Keratinocyte (primary cell): ENCODE measurements around the gene PTPRN2. TPM values are rescaled to one million over a fixed set of nuclear protein-coding genes. Genes with fewer than 3 reads are reported as not detected.

Source experiments
- DNase-seq: peaks from one replicate; pipeline ENCODE4 v3.0.0-alpha.2; 2011; ENCODE audit warnings: low read depth, missing footprints, low spot score
- FAIRE-seq: peaks from 2 replicates; lab custom pipeline; 2011; peaks lifted over from hg19 to GRCh38; lab: Jason Lieb, UNC
- H2AFZ ChIP-seq: 2 replicates; pipeline ENCODE4 v1.6.0; 2012; ENCODE audit warnings: low read length, control low read depth, inconsistent platforms; ENCODE audit not compliant: control insufficient read depth
- H3K27ac ChIP-seq: 2 replicates; pipeline ENCODE4 v1.5.1; 2011; ENCODE audit warnings: low read length; ENCODE audit not compliant: control insufficient read depth, insufficient read depth
- H3K27me3 ChIP-seq: 3 replicates; pipeline ENCODE4 v1.6.0; 2011; ENCODE audit warnings: low read length; ENCODE audit not compliant: control insufficient read depth, insufficient read depth; ENCODE audit errors: extremely low read depth
- H3K36me3 ChIP-seq, 2 experiments: 2 replicates in 1 of 2; 3 replicates in 1 of 2; pipeline ENCODE4 v1.5.1; 2011; ENCODE audit warnings: low read length in 2 of 2, mild to moderate bottlenecking in 1 of 2; ENCODE audit not compliant: control insufficient read depth in 2 of 2, insufficient read depth in 2 of 2; ENCODE audit errors: extremely low read depth in 1 of 2
- H3K4me1 ChIP-seq: 3 replicates; pipeline ENCODE4 v1.5.1; 2011; ENCODE audit warnings: low read length; ENCODE audit not compliant: control insufficient read depth, insufficient read depth; ENCODE audit errors: extremely low read depth
- H3K4me2 ChIP-seq: 3 replicates; pipeline ENCODE4 v1.6.0; 2011; ENCODE audit warnings: low read depth, low read length; ENCODE audit not compliant: control insufficient read depth, insufficient read depth; ENCODE audit errors: extremely low read depth
- H3K4me3 ChIP-seq, 3 experiments: fragments of 200-600 bp in 1 of 3; sonication (generic) in 1 of 3; 2 replicates in 2 of 3; 3 replicates in 1 of 3; pipeline ENCODE4 v1.5.1; 2011 to 2016; ENCODE audit warnings: low read length in 3 of 3, mild to moderate bottlenecking in 3 of 3, control low read depth in 2 of 3, inconsistent platforms in 1 of 3, low read depth in 1 of 3, mixed read lengths in 1 of 3, mixed run types in 1 of 3, moderate library complexity in 1 of 3; ENCODE audit not compliant: control insufficient read depth in 2 of 3, insufficient read depth in 2 of 3; ENCODE audit errors: extremely low read depth in 1 of 3
- H3K79me2 ChIP-seq: 2 replicates; pipeline ENCODE4 v1.6.0; 2012; ENCODE audit warnings: low read length; ENCODE audit not compliant: control insufficient read depth, insufficient read depth
- H3K9ac ChIP-seq: 3 replicates; pipeline ENCODE4 v1.6.0; 2011; ENCODE audit warnings: low read length; ENCODE audit not compliant: control insufficient read depth, insufficient read depth; ENCODE audit errors: extremely low read depth
- H3K9me1 ChIP-seq: 3 replicates; pipeline ENCODE4 v1.6.0; 2011; ENCODE audit warnings: low read length; ENCODE audit not compliant: control insufficient read depth, insufficient read depth; ENCODE audit errors: extremely low read depth
- H3K9me3 ChIP-seq: 2 replicates; pipeline ENCODE4 v1.5.1; 2012; ENCODE audit warnings: low read depth, low read length; ENCODE audit not compliant: control insufficient read depth
- H4K20me1 ChIP-seq: 3 replicates; pipeline ENCODE4 v1.6.0; 2011; ENCODE audit warnings: low read length; ENCODE audit not compliant: control insufficient read depth, insufficient read depth; ENCODE audit errors: extremely low read depth
- EZH2 ChIP-seq: IDR thresholded peaks from one replicate; pipeline ENCODE4 v1.6.1; 2012; ENCODE audit warnings: inconsistent platforms, mild to moderate bottlenecking, low read length, moderate library complexity
- dilution Hi-C: fragments of 300-500 bp; cut with MboI; formaldehyde crosslinking; loops from one replicate; pipeline ENCODE4 v1.7.0; 2020; ENCODE audit warnings: low sequenced_read_pairs; ENCODE audit not compliant: extremely low pct_ligation_motif_present
- polyA plus RNA-seq, 5 experiments: library from polyadenylated mRNA; depleted of rRNA in 3 of 5; stranded (reverse) in 3 of 5; stranded (forward) in 1 of 5; unstranded in 1 of 5; fragments of >200 nt; gene quantifications; 1 replicate in 1 of 5; 2 replicates in 3 of 5; 3 replicates in 1 of 5; pipeline versions ENCODE4 v1.2.1 to v1.2.3, GENCODE V29; 2011 to 2012; ENCODE audit warnings: missing spikeins in 2 of 5, low read depth in 1 of 5, low replicate concordance in 1 of 5
- TF ChIP-seq, protein P1 (sequence below), 3 experiments: IDR thresholded peaks in 1 of 3; conservative IDR thresholded peaks in 1 of 3; optimal IDR thresholded peaks in 1 of 3; 2 replicates in 2 of 3; 3 replicates in 1 of 3; pipeline versions ENCODE3 to v1.5.1; 2011; ENCODE audit warnings: low read length in 3 of 3, mild to moderate bottlenecking in 3 of 3, moderate library complexity in 2 of 3, control low read depth in 1 of 3, inconsistent platforms in 1 of 3; ENCODE audit not compliant: insufficient read depth in 2 of 3; ENCODE audit errors: extremely low read depth in 1 of 3

PTPRN2 gene
- polyA plus RNA-seq, 1 donor (not counting 4 experiments of a cell fraction or from before 2014, with no cell fraction given), result not detected

- no peaks in the 10 kb centered on the region for H3K4me1 ChIP-seq
- H2AFZ ChIP-seq, result no peak overlapping the region
- H3K4me3 ChIP-seq, result no peak overlapping the region
- H3K27me3 ChIP-seq, result no peaks in the 10 kb centered on the region
- no peak overlapping the region for H3K9ac ChIP-seq
- no peaks in the 10 kb centered on the region for H3K9me1 ChIP-seq
- TF ChIP-seq, protein P1, sequence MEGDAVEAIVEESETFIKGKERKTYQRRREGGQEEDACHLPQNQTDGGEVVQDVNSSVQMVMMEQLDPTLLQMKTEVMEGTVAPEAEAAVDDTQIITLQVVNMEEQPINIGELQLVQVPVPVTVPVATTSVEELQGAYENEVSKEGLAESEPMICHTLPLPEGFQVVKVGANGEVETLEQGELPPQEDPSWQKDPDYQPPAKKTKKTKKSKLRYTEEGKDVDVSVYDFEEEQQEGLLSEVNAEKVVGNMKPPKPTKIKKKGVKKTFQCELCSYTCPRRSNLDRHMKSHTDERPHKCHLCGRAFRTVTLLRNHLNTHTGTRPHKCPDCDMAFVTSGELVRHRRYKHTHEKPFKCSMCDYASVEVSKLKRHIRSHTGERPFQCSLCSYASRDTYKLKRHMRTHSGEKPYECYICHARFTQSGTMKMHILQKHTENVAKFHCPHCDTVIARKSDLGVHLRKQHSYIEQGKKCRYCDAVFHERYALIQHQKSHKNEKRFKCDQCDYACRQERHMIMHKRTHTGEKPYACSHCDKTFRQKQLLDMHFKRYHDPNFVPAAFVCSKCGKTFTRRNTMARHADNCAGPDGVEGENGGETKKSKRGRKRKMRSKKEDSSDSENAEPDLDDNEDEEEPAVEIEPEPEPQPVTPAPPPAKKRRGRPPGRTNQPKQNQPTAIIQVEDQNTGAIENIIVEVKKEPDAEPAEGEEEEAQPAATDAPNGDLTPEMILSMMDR (optimal IDR thresholded peaks at IDR 0.05 in 1 of 3, IDR thresholded peaks at IDR 0.05 in 1 of 3, conservative IDR thresholded peaks at IDR 0.05 in 1 of 3; ENCODE audit: extremely low read depth in 1 of 3, insufficient read depth in 2 of 3, low read length in 3 of 3), result no peak
- TF ChIP-seq EZH2, result no peak
- H3K36me3 ChIP-seq, result no peaks in the 10 kb centered on the region
- peaks cover 2% of the 10 kb centered on the region for H3K9me3 ChIP-seq
- no peak overlapping the region for H3K27ac ChIP-seq
- H3K79me2 ChIP-seq, result no peaks in the 10 kb centered on the region
- DNase-seq (no peak), FAIRE-seq (no peak)
- dilution Hi-C loops, result no loop called here
- H4K20me1 ChIP-seq, result no peaks in the 10 kb centered on the region
- no peak overlapping the region for H3K4me2 ChIP-seq
Measured at GRCh38 chr7:158097453-158098124, 490.0 kb downstream of the PTPRN2 start.

DNA sequence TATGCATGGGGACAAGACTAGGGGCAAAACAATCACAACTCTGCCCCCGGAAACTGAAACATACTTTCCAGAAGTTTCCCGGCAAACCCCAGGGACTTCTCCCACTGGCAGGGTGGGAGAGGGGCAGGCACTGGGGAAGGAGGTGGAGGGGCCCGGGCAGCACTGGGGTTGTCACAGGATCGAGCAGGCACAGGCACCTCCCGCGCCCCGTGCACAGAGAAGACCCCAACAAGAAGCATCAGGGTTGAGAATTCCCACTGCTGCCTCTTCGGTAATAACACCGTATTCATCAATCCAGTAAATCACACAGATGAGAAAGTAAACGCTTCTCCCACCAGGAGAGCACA, 490.5 kb downstream of the PTPRN2 start:
- dilution Hi-C loops, result no loop called here
- Histone ChIP-seq H3K27ac (no peak overlapping the region), H3K36me3 (no peaks in the 10 kb centered on the region), H3K4me1 (no peaks in the 10 kb centered on the region), H3K9ac (no peak overlapping the region), H3K4me2 (no peak overlapping the region), H2AFZ (no peak overlapping the region), H3K9me1 (no peaks in the 10 kb centered on the region), H3K27me3 (no peaks in the 10 kb centered on the region), H3K9me3 (peaks cover 2% of the 10 kb centered on the region), H3K4me3 (no peak overlapping the region), H3K79me2 (no peaks in the 10 kb centered on the region), H4K20me1 (no peaks in the 10 kb centered on the region)
- TF ChIP-seq, protein P1 (optimal IDR thresholded peaks at IDR 0.05 in 1 of 3, IDR thresholded peaks at IDR 0.05 in 1 of 3, conservative IDR thresholded peaks at IDR 0.05 in 1 of 3; ENCODE audit: extremely low read depth in 1 of 3, insufficient read depth in 2 of 3, low read length in 3 of 3), result no peak
- TF ChIP-seq EZH2, result no peak
- FAIRE-seq (no peak), DNase-seq (no peak)
